ENCODE results near the gene SOX10. TPM values are rescaled to one million over a fixed set of nuclear protein-coding genes. Genes with fewer than 3 reads are reported as not detected.

The SOX10 gene
- total and polyA plus RNA-seq, 9 of the 15 experiments (the other 6 are each of a cell fraction or from before 2014, with no cell fraction given), result not detected

DNA sequence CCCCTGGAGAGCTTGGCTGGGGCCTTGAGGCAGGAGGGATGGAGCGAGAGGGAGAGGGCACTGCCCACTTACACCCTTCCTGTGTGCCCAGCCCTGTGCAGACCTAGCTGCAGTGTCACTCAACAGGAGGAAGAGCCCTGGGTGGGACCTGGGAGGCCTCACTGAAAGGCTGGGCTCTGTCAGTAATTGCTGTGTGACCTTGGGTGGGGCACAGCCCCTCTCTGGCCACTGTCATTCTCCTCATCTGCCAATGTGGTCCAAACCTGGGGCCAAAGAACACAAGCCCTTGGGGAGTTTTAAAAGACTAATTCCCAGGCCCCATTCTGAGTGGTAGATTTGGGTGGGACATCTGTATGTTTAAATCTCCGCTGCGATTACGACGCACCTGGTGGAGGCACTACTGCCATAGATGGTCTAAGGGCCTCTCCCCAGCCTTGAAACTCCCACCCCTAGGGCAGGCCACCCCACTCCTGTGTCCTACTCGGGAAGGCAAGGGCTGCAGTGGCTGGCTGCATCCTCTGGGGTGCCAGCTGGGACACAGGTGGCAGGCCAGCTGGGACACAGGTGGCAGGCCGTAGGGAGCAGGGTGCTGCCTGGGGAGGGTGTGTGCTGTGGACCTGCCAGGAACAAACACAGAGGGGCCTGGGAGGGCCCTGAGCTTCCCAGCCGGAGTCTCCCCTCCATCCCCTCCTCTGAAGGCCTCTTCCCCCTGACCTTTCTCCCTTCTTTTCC, 12.3 kb upstream of the SOX10 start:
- ChIA-PET POLR2A (no interaction called here), CTCF (ENCODE audit: low intra/inter-chr PET ratio) (no interaction called here)
- no peaks in the 10 kb centered on the region for H3K9me3 ChIP-seq (replicated peaks; ENCODE audit: control insufficient read depth, insufficient read depth, low read depth, low read length)
- intact Hi-C loops (cut with micrococcal nuclease) (no loop called here), in situ Hi-C loops (cut with MboI) (no loop called here)
- no TSS peak for BruUV-seq (replicated peaks)
- no peaks in the 10 kb centered on the region for H3K36me3 ChIP-seq (ENCODE audit: control insufficient read depth, insufficient read depth, low read length)
- TF ChIP-seq XRCC3 (IDR thresholded peaks at IDR 0.05) (no peak), ZFP36 (IDR thresholded peaks at IDR 0.05; ENCODE audit: low read depth, low read length, partially characterized antibody) (peak; percentile 51), FOXP1 (CRISPR knock-in tag; IDR thresholded peaks at IDR 0.05) (no peak), MXI1 (IDR thresholded peaks at IDR 0.05; ENCODE audit: low read depth, low read length) (no peak)
- H3K4me3 ChIP-seq, result no peak overlapping the region
- no peaks in the 10 kb centered on the region for H3K79me2 ChIP-seq (ENCODE audit: control insufficient read depth, insufficient read depth, low read length)
- peaks cover 0 to 16% of the 10 kb centered on the region in 2 experiments; a peak in 3 of 5 replicates for H3K4me1 ChIP-seq (replicated peaks in 1 of 2; ENCODE audit: control insufficient read depth in 2 of 2, insufficient read depth in 2 of 2, low read length in 2 of 2)
- no peak overlapping the region for H3K4me2 ChIP-seq (ENCODE audit: insufficient read depth, low read length)
- H3K9me1 ChIP-seq (ENCODE audit: control insufficient read depth, insufficient read depth, low read length), result no peaks in the 10 kb centered on the region
- no peak for ATAC-seq
- H3K27me3 ChIP-seq (ENCODE audit: control insufficient read depth in 2 of 2, insufficient read depth in 2 of 2, low read length in 2 of 2), result no peaks in the 10 kb centered on the region; a peak in 1 of 5 replicates
- no peak overlapping the region for H2AFZ ChIP-seq (ENCODE audit: low read depth, low read length)
- no peak overlapping the region; a peak in 1 of 4 replicates for H3K9ac ChIP-seq (ENCODE audit: insufficient read depth in 1 of 2, low read depth in 2 of 2, low read length in 2 of 2)
- 60% methylated on average over 6 of the region's 8 CpGs for WGBS (ENCODE audit: insufficient coverage, low coverage, missing lambda C conversion rate)
- DNase-seq (ENCODE audit: extremely low read depth in 1 of 4, low spot score in 3 of 4), result no peak
- no peaks in the 10 kb centered on the region for H4K20me1 ChIP-seq (replicated peaks; ENCODE audit: control insufficient read depth, insufficient read depth, low read length)
- FAIRE-seq, result no peak
- H3K27ac ChIP-seq (ENCODE audit: extremely low read depth, low read depth, low read length), result no peak overlapping the region

DNA sequence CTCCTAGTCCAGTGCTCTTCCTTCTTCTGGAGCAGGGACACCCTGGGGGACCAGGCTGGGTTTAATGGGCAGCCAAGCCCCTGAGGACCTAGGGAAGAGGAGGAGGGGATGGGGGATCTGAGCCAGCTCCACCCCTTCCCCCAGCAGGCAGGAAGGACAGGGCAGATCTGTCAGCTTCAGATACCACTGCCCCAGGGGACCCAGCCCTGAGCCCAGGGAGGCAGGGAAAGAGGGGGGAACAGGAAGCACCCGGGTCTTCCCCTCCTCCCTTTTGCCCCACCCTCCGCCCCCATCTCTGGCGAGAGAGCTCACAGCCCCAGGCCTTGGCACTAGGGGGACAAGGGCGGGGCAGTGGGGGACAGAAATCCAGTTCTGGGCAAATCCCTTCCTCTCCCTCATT, 11.7 kb upstream of the SOX10 start:
- DNase-seq (ENCODE audit: extremely low read depth in 1 of 4, low spot score in 3 of 4) (no peak), FAIRE-seq (no peak), ATAC-seq (no peak)
- H3K9me1 ChIP-seq (ENCODE audit: control insufficient read depth, insufficient read depth, low read length), result no peaks in the 10 kb centered on the region
- no peak for TF ChIP-seq HNRNPL (IDR thresholded peaks at IDR 0.05; ENCODE audit: low read depth, low read length)
- no peak for TF ChIP-seq ZNF146 (CRISPR knock-in tag; IDR thresholded peaks at IDR 0.05; ENCODE audit: unreplicated experiment)
- no peak for TF ChIP-seq BRD9 (IDR thresholded peaks at IDR 0.05; ENCODE audit: low read depth, partially characterized antibody)
- TF ChIP-seq, protein P1, sequence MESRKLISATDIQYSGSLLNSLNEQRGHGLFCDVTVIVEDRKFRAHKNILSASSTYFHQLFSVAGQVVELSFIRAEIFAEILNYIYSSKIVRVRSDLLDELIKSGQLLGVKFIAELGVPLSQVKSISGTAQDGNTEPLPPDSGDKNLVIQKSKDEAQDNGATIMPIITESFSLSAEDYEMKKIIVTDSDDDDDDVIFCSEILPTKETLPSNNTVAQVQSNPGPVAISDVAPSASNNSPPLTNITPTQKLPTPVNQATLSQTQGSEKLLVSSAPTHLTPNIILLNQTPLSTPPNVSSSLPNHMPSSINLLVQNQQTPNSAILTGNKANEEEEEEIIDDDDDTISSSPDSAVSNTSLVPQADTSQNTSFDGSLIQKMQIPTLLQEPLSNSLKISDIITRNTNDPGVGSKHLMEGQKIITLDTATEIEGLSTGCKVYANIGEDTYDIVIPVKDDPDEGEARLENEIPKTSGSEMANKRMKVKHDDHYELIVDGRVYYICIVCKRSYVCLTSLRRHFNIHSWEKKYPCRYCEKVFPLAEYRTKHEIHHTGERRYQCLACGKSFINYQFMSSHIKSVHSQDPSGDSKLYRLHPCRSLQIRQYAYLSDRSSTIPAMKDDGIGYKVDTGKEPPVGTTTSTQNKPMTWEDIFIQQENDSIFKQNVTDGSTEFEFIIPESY (CRISPR knock-in tag; IDR thresholded peaks at IDR 0.05), result no peak
- no peak for TF ChIP-seq PTRF (tag; IDR thresholded peaks at IDR 0.05)
- no peak for TF ChIP-seq PHB (CRISPR knock-in tag; IDR thresholded peaks at IDR 0.05)
- TF ChIP-seq, protein P2, sequence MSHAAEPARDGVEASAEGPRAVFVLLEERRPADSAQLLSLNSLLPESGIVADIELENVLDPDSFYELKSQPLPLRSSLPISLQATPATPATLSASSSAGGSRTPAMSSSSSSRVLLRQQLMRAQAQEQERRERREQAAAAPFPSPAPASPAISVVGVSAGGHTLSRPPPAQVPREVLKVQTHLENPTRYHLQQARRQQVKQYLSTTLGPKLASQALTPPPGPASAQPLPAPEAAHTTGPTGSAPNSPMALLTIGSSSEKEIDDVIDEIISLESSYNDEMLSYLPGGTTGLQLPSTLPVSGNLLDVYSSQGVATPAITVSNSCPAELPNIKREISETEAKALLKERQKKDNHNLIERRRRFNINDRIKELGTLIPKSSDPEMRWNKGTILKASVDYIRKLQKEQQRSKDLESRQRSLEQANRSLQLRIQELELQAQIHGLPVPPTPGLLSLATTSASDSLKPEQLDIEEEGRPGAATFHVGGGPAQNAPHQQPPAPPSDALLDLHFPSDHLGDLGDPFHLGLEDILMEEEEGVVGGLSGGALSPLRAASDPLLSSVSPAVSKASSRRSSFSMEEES (CRISPR knock-in tag; IDR thresholded peaks at IDR 0.05), result no peak
- TF ChIP-seq MYC (IDR thresholded peaks at IDR 0.05; ENCODE audit: low read depth, low read length), result no peak
- TF ChIP-seq MYC (CRISPR knock-in tag; IDR thresholded peaks at IDR 0.05; ENCODE audit: borderline replicate concordance, low read depth), result no peak
- in situ Hi-C loops (cut with MboI) (no loop called here), intact Hi-C loops (cut with micrococcal nuclease) (no loop called here)
- peaks cover 0 to 16% of the 10 kb centered on the region in 2 experiments; a peak in 3 of 5 replicates for H3K4me1 ChIP-seq (replicated peaks in 1 of 2; ENCODE audit: control insufficient read depth in 2 of 2, insufficient read depth in 2 of 2, low read length in 2 of 2)
- ChIA-PET POLR2A (interaction anchor here (0.6 kb wide), 1 partner anchor 282 kb away, joined by 3 read pairs; no protein-coding TSS in a partner anchor), CTCF (ENCODE audit: low intra/inter-chr PET ratio) (no interaction called here)
- no peak overlapping the region for H3K27ac ChIP-seq (ENCODE audit: extremely low read depth, low read depth, low read length)
- H4K20me1 ChIP-seq (replicated peaks; ENCODE audit: control insufficient read depth, insufficient read depth, low read length), result no peaks in the 10 kb centered on the region
- no peak overlapping the region for H2AFZ ChIP-seq (ENCODE audit: low read depth, low read length)
- BruUV-seq (replicated peaks), result no TSS peak
- no peaks in the 10 kb centered on the region for H3K9me3 ChIP-seq (replicated peaks; ENCODE audit: control insufficient read depth, insufficient read depth, low read depth, low read length)
- no peaks in the 10 kb centered on the region for H3K36me3 ChIP-seq (ENCODE audit: control insufficient read depth, insufficient read depth, low read length)
- H3K4me3 ChIP-seq, result no peak overlapping the region
- H3K79me2 ChIP-seq (ENCODE audit: control insufficient read depth, insufficient read depth, low read length), result no peaks in the 10 kb centered on the region
- no peak overlapping the region for H3K9ac ChIP-seq (ENCODE audit: insufficient read depth in 1 of 2, low read depth in 2 of 2, low read length in 2 of 2)
- no peak overlapping the region for H3K4me2 ChIP-seq (ENCODE audit: insufficient read depth, low read length)
- whole genome bisulfite sequencing (ENCODE audit: insufficient coverage, low coverage, missing lambda C conversion rate), result no CpG with 5 or more reads among the region's 4 CpGs
- no peaks in the 10 kb centered on the region; a peak in 1 of 5 replicates for H3K27me3 ChIP-seq (ENCODE audit: control insufficient read depth in 2 of 2, insufficient read depth in 2 of 2, low read length in 2 of 2)
